Stimulated activated CD4-positive, alpha-beta T cell treated with anti-CD3 and anti-CD28 coated beads, Interleukin-1b, Interleukin-23, amount 100 ng/mL, for 24 hours (primary cell): ENCODE results near the gene PACSIN2.

Experiments
- DNase-seq, 4 experiments: peaks; one replicate each; pipeline ENCODE4 v3.0.0-alpha.2; 2020; ENCODE audit warnings: low read depth in 4 of 4, low spot score in 1 of 4

Gene PACSIN2

GRCh38 chr22:42866100-42866499 lies 148.8 kb downstream of the PACSIN2 start:
- DNase-seq = no peak

GRCh38 chr22:42865536-42865935 lies 149.4 kb downstream of the PACSIN2 start:
- no peak for DNase-seq

- peak; percentile 18 to 29 (median 24) for DNase-seq
Measured at GRCh38 chr22:42863349-42863961, 151.5 kb downstream of the PACSIN2 start.

GRCh38 chr22:42862045-42862734 lies 152.8 kb downstream of the PACSIN2 start:
- DNase-seq = no peak

GRCh38 chr22:42860968-42861367 lies 154.0 kb downstream of the PACSIN2 start:
- DNase-seq = no peak

- DNase-seq = no peak
Measured at GRCh38 chr22:42857845-42858481, 157.0 kb downstream of the PACSIN2 start.

GRCh38 chr22:42856865-42857704 lies 157.9 kb downstream of the PACSIN2 start, which contains the start of gene ARFGAP3:
Gene ARFGAP3 (minus strand): TSS chr22:42857273. CDS start chr22:42857182, 91 bp downstream.
- DNase-seq = peak; percentile 88 to 94 (median 92)

- peak in 2 of 4 experiments; percentile 23 to 34 for DNase-seq
Measured at GRCh38 chr22:42856179-42856864, 158.6 kb downstream of the PACSIN2 start.

- DNase-seq = no peak
Measured at GRCh38 chr22:42855721-42856120, 159.2 kb downstream of the PACSIN2 start.

- no peak for DNase-seq
Measured at GRCh38 chr22:42855211-42855610, 159.7 kb downstream of the PACSIN2 start.

- DNase-seq = no peak
Measured at GRCh38 chr22:42848941-42849550, 165.9 kb downstream of the PACSIN2 start.

- no peak for DNase-seq
Measured at GRCh38 chr22:42847110-42847509, 167.8 kb downstream of the PACSIN2 start.

- no peak for DNase-seq
Measured at GRCh38 chr22:42844756-42845155, 170.2 kb downstream of the PACSIN2 start.

GRCh38 chr22:42842658-42843370 lies 172.1 kb downstream of the PACSIN2 start:
- no peak for DNase-seq

GRCh38 chr22:42841444-42841843 lies 173.5 kb downstream of the PACSIN2 start:
- no peak for DNase-seq

GRCh38 chr22:42837556-42837955 lies 177.4 kb downstream of the PACSIN2 start:
- no peak for DNase-seq

GRCh38 chr22:42836026-42836425 lies 178.9 kb downstream of the PACSIN2 start:
- no peak for DNase-seq

- DNase-seq = no peak
Measured at GRCh38 chr22:42834177-42834949, 180.6 kb downstream of the PACSIN2 start.

- DNase-seq = no peak
Measured at GRCh38 chr22:42833104-42833503, 181.8 kb downstream of the PACSIN2 start.
